Activated T-cell treated with anti-CD3 and anti-CD28 coated beads for 4 hours (primary cell): ENCODE data around the gene ARHGAP24.

Experiments
- DNase-seq: peaks from one replicate; pipeline ENCODE4 v3.0.0-alpha.2; 2020

Gene ARHGAP24

GRCh38 chr4:85591406-85592098 is 116.6 kb downstream of the ARHGAP24 start:
- DNase-seq = no peak

DNA sequence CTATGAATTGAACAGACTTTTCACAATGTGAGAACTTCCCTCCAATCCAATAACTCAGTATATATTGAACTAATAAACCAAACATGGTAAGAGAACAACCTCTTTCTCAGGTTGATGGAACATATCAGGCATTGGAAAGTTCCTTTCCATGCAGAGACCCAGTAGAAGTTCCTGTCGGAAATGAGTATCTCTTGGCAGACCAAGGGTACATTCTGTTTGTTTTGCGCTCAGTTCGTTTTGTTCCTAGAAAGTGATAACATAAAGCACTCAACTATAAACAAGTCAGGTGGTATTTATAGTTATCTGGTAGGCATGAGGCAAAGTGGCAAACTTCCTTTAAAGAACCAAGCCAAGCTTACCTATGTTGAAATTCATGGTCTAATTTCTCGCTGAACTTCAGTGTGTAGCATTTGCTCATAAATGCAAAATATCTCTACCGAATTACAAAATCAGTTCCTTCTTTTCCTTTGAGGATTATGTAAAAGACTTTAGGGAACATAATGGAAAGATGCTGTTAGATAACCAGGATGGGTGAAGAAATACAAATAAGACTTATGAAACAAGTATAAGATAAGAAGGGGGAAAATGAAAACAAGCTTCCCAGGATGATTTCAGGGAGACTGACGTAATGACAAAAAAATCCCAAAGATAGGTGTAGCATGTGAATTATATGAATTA is 120.3 kb downstream of the ARHGAP24 start:
- DNase-seq = no peak

DNA sequence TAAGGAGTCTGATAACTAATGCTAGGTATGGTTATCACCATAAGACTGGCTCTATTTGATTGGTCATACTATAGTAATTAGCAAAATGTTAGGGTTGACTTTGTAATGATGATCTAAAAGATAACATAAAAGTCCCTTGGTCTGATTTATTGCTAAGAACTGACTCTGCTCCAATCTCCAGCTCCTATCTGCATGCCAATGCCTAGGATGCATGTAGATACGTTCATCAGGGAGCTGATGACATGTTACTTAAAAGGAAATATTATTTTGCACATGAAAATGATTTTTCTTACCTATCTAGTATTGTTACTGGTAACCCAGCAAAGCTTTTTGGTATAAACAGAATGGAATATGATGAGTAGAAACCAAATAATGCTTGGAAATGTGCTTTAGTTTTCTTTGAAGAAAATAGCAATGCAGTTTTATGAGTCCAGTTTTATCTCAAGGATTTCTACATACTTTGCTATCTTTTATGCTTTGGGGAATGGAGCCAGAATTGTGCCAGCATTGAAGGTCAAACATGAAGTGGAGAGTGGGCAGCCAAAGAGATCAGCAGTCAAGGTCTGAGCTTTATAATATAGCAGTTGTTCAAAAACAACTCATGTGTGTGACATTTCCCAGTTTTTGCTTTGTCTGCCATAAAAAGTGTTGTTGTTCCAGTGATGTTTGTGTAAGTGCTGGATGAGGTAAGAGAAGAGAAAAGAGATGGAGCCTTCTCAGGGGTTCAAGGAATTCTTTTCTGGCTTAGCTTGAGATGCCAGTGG is 121.0 kb downstream of the ARHGAP24 start:
- no peak for DNase-seq

DNA sequence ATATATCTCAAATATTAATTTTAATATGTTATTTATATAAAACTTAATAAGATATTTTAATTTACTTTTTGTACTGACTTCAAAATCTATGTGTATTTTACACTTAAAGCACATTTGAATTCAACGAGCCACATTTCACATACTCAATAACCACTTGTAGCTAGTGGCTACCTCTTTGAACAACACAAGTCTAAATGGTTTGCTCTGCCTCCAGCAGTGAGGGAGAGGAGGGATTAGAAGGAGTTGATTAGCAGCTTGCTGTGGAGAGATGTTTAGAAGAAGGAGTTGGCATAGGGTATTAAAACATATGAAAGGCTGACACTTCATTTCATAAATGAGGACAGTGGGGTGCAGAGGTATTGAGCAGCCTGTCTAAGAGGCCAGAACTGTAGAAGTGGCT is 124.0 kb downstream of the ARHGAP24 start:
- DNase-seq = no peak

GRCh38 chr4:85600501-85600900 is 125.6 kb downstream of the ARHGAP24 start:
- no peak for DNase-seq

GRCh38 chr4:85603437-85604336 is 128.7 kb downstream of the ARHGAP24 start:
- DNase-seq = no peak

- DNase-seq = no peak
Observed at GRCh38 chr4:85606505-85606904, 131.6 kb downstream of the ARHGAP24 start.

- DNase-seq = no peak
Observed at GRCh38 chr4:85607624-85608023, 132.7 kb downstream of the ARHGAP24 start.

GRCh38 chr4:85610450-85610849 is 135.5 kb downstream of the ARHGAP24 start:
- DNase-seq = no peak

- no peak for DNase-seq
Observed at GRCh38 chr4:85611661-85612060, 136.7 kb downstream of the ARHGAP24 start.

GRCh38 chr4:85613901-85614300 is 139.0 kb downstream of the ARHGAP24 start:
- DNase-seq = no peak

GRCh38 chr4:85615952-85616351 is 141.0 kb downstream of the ARHGAP24 start:
- no peak for DNase-seq

DNA sequence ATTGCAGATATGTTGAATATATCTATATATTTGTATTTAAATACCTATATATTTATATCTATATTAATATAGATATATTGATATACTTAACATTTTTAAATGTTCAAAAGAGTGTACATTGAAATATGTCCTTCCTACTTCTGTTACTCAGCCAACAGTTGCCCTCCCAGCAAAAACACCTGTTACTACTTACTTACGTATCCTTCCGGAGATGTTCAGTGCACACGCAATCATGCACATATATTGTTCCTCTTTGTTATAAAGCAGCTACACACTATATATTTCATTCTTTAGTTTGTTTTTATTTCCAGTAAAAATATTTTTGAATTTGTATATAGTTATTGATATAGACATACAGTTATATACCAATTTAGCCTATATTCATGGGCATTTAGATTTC is 142.3 kb downstream of the ARHGAP24 start:
- no peak for DNase-seq

DNA sequence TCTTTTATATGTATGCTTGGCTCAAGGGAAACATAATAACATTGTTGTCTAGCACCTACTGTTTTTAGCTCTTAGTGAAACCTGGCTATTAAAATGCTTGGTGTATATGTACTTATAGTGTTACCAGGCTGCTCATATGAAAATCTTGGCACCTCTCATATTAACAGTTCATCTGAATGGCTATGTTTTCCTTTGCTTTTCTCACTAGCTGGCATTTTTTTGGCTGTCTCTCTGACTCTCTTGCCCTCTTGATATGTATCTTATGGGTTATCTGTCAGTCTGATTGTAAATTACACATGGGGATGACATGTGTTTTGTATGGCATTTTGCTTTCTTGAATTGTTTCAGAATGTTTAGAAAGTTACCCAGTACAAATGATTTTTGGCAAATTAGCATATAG is 158.0 kb downstream of the ARHGAP24 start:
- DNase-seq = no peak

DNA sequence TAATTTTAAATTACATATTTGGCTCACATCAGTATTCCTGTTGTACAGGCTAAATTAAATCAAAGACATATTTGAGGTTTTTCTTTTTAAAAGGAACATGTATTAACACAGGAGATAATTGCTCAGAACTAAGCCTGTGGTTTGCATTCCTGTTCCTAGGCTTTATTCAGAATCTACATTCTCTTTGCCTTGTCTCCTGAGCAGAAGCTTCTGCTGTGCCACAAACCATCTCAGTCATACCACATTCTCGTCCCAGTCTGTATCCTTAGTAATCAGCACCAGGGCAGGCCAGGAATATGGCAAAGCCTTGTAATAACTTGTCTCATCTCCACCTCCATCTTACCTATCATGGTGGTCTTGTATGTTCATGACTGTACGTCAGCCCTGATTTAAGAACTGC is 162.8 kb downstream of the ARHGAP24 start:
- no peak for DNase-seq

- no peak for DNase-seq
Observed at GRCh38 chr4:85639946-85640345, 165.0 kb downstream of the ARHGAP24 start.

- DNase-seq = no peak
Observed at GRCh38 chr4:85642356-85643100, 167.6 kb downstream of the ARHGAP24 start.

- no peak for DNase-seq
Observed at GRCh38 chr4:85644061-85644460, 169.1 kb downstream of the ARHGAP24 start.

DNA sequence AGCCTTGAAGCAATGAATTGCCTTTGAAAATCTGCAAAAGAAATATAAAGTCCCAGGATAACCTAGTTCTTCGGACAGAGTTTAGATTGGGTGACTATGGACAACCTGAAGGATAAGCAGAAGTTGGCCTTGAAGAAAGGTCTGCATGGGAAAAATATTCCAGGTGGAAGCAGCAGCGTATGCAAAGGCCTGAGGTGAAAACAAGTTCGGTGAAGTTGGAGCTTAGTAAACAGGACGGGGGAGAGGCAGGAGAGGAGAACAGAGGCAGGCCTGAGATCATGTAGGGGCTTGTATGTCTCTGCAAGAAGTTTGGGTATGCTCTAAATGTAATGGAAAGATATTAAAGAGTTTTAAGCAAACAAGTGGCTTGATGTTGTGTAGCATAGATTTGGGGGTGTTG is 176.0 kb downstream of the ARHGAP24 start:
- no peak for DNase-seq

GRCh38 chr4:85656759-85657505 is 182.0 kb downstream of the ARHGAP24 start:
- no peak for DNase-seq

GRCh38 chr4:85658766-85659439 is 184.0 kb downstream of the ARHGAP24 start:
- DNase-seq = no peak
